Jurkat, Clone E6-1 (cell line): Measurements from ENCODE around the gene MYH8. TPM values are rescaled to one million over a fixed set of nuclear protein-coding genes. Genes with fewer than 3 reads are reported as not detected.

ENCODE experiments used
- DNase-seq: peaks from one replicate; pipeline ENCODE4 v3.0.0-alpha.2; 2011; ENCODE audit warnings: low read depth, low spot score
- H3K4me3 ChIP-seq: 2 replicates; pipeline ENCODE4 v1.5.1; 2011; ENCODE audit warnings: mild to moderate bottlenecking, low read length, control low read depth, moderate library complexity
- polyA plus RNA-seq: library from polyadenylated mRNA; unstranded; fragments of >200 nt; gene quantifications from one replicate; pipeline ENCODE4 v1.2.1, GENCODE V29; 2012; ENCODE audit warnings: missing spikeins; ENCODE audit not compliant: insufficient read length, insufficient read depth

Gene MYH8
- not detected for polyA plus RNA-seq

- no peak for DNase-seq
- H3K4me3 ChIP-seq, result no peak within 1 kb of the TSS
Observed at GRCh38 chr17:10421900-10422542, at the start of gene MYH8. TSS of gene MYH8 (minus strand) at chr17:10421950. CDS start at chr17:10420227, 1,723 bp downstream.

- no peak within 1 kb of the TSS for H3K4me3 ChIP-seq
- no peak for DNase-seq
Observed at GRCh38 chr17:10469459-10469858, 47.7 kb upstream of the MYH8 start, which contains the start of gene MYH4. TSS of gene MYH4 (minus strand) at chr17:10469559. CDS start at chr17:10466745, 2,814 bp downstream.

GRCh38 chr17:10463402-10463801 lies 41.7 kb upstream of the MYH8 start:
- no peak overlapping the region for H3K4me3 ChIP-seq
- no peak for DNase-seq

GRCh38 chr17:10460062-10460461 lies 38.3 kb upstream of the MYH8 start:
- H3K4me3 ChIP-seq, result no peak overlapping the region
- DNase-seq, result no peak

GRCh38 chr17:10458701-10459100 lies 37.0 kb upstream of the MYH8 start:
- no peak for DNase-seq
- H3K4me3 ChIP-seq, result no peak overlapping the region

GRCh38 chr17:10457952-10458351 lies 36.2 kb upstream of the MYH8 start:
- DNase-seq, result no peak
- H3K4me3 ChIP-seq, result no peak overlapping the region

- no peak for DNase-seq
- no peak overlapping the region for H3K4me3 ChIP-seq
Observed at GRCh38 chr17:10447026-10447931, 25.5 kb upstream of the MYH8 start.

- H3K4me3 ChIP-seq, result no peak overlapping the region
- no peak for DNase-seq
Observed at GRCh38 chr17:10439816-10440215, 18.1 kb upstream of the MYH8 start.

- no peak for DNase-seq
- H3K4me3 ChIP-seq, result no peak overlapping the region
Observed at GRCh38 chr17:10435096-10435495, 13.3 kb upstream of the MYH8 start.

GRCh38 chr17:10429421-10430045 lies 7.8 kb upstream of the MYH8 start:
- DNase-seq, result no peak

GRCh38 chr17:10428781-10429180 lies 7.0 kb upstream of the MYH8 start:
- DNase-seq, result no peak

More at GRCh38 chr17:10429421-10430045, 7.8 kb upstream of the MYH8 start:
- H3K4me3 ChIP-seq, result no peak overlapping the region

GRCh38 chr17:10421211-10421610 lies 539 bp downstream of the MYH8 start:
- no peak for DNase-seq
- no peak overlapping the region for H3K4me3 ChIP-seq

More at GRCh38 chr17:10428781-10429180, 7.0 kb upstream of the MYH8 start:
- no peak overlapping the region for H3K4me3 ChIP-seq

GRCh38 chr17:10420811-10421210 lies 939 bp downstream of the MYH8 start:
- no peak for DNase-seq
- H3K4me3 ChIP-seq, result no peak overlapping the region

- no peak for DNase-seq
- H3K4me3 ChIP-seq, result no peak overlapping the region
Observed at GRCh38 chr17:10417431-10417830, 4.3 kb downstream of the MYH8 start.

GRCh38 chr17:10415161-10415560 lies 6.6 kb downstream of the MYH8 start:
- no peak for DNase-seq
- H3K4me3 ChIP-seq, result no peak overlapping the region

- no peak overlapping the region for H3K4me3 ChIP-seq
- no peak for DNase-seq
Observed at GRCh38 chr17:10403589-10403988, 18.2 kb downstream of the MYH8 start.

GRCh38 chr17:10398352-10398751 lies 23.4 kb downstream of the MYH8 start:
- no peak overlapping the region for H3K4me3 ChIP-seq
- DNase-seq, result no peak

- H3K4me3 ChIP-seq, result no peak overlapping the region
- DNase-seq, result no peak
Observed at GRCh38 chr17:10396524-10397163, 25.1 kb downstream of the MYH8 start.

GRCh38 chr17:10394201-10394887 lies 27.4 kb downstream of the MYH8 start:
- no peak for DNase-seq

More at GRCh38 chr17:10394201-10394887, 27.4 kb downstream of the MYH8 start:
- no peak overlapping the region for H3K4me3 ChIP-seq
